ENCODE results near the gene FOXP1. TPM values are rescaled to one million over a fixed set of nuclear protein-coding genes. Genes with fewer than 3 reads are reported as not detected.

The FOXP1 gene
- total RNA-seq, 4 donors from 2014 or later, result 13.2 to 46.6 (median 29.2) TPM

- Histone ChIP-seq H3K4me3 (no peak overlapping the region), H3K27me3 (no peaks in the 10 kb centered on the region), H3K4me1 (peaks cover 17 to 23% of the 10 kb centered on the region in 2 donors), H3K27ac (peak overlapping the region in 3 of 4 donors; percentile 27 to 68 (median 53)), H3K9me3 (no peaks in the 10 kb centered on the region), H3K36me3 (no peaks in the 10 kb centered on the region)
- in situ Hi-C loops (cut with MboI; ENCODE audit: low sequenced_read_pairs in 4 of 4) (no loop called here), intact Hi-C loops (cut with DNase I; ENCODE audit: low total_unique reads) (loop anchor here (5.0 kb wide), 1 partner anchor 39 kb away; the partner anchor contains the start of gene FOXP1)
- DNase-seq (peak in 1 of 2 donors; percentile 37), ATAC-seq (peak in 1 of 2 donors; percentile 31)
- TF ChIP-seq CTCF (IDR thresholded peaks at IDR 0.05 in 4 of 5, conservative IDR thresholded peaks at IDR 0.05 in 1 of 5), result no peak
- no peak for TF ChIP-seq POLR2A (IDR thresholded peaks at IDR 0.05)
Observed at GRCh38 chr3:71543371-71544016, 40.0 kb downstream of the FOXP1 start.

- TF ChIP-seq POLR2A (IDR thresholded peaks at IDR 0.05), result no peak
- TF ChIP-seq CTCF (IDR thresholded peaks at IDR 0.05 in 4 of 5, conservative IDR thresholded peaks at IDR 0.05 in 1 of 5), result no peak
- H3K36me3 ChIP-seq, result no peaks in the 10 kb centered on the region
- in situ Hi-C loops (cut with MboI; ENCODE audit: low sequenced_read_pairs in 4 of 4), result no loop called here
- no peaks in the 10 kb centered on the region for H3K27me3 ChIP-seq
- intact Hi-C loops (cut with DNase I; ENCODE audit: low total_unique reads), result loop anchor here (5.0 kb wide), 1 partner anchor 40 kb away; the partner anchor contains the start of gene FOXP1
- peak overlapping the region in 3 of 4 donors; percentile 6 to 42 (median 28) for H3K4me3 ChIP-seq
- peak overlapping the region; percentile 39 to 68 (median 60) for H3K27ac ChIP-seq
- no peaks in the 10 kb centered on the region for H3K9me3 ChIP-seq
- DNase-seq (peak; percentile 69 to 84), ATAC-seq (peak; percentile 98 to 99)
- peaks cover 17 to 23% of the 10 kb centered on the region in 2 donors for H3K4me1 ChIP-seq
Observed at GRCh38 chr3:71542521-71543370, 40.8 kb downstream of the FOXP1 start.

- Histone ChIP-seq H3K4me3 (no peak overlapping the region), H3K9me3 (no peaks in the 10 kb centered on the region), H3K27me3 (no peaks in the 10 kb centered on the region), H3K4me1 (peaks cover 17 to 23% of the 10 kb centered on the region in 2 donors), H3K27ac (no peak overlapping the region), H3K36me3 (no peaks in the 10 kb centered on the region)
- DNase-seq (no peak), ATAC-seq (no peak)
- intact Hi-C loops (cut with DNase I; ENCODE audit: low total_unique reads) (loop anchor here (5.0 kb wide), 1 partner anchor 41 kb away; the partner anchor contains the start of gene FOXP1), in situ Hi-C loops (cut with MboI; ENCODE audit: low sequenced_read_pairs in 4 of 4) (no loop called here)
- TF ChIP-seq CTCF (IDR thresholded peaks at IDR 0.05 in 4 of 5, conservative IDR thresholded peaks at IDR 0.05 in 1 of 5), result no peak
- no peak for TF ChIP-seq POLR2A (IDR thresholded peaks at IDR 0.05)
Observed at GRCh38 chr3:71541313-71541712, 42.2 kb downstream of the FOXP1 start.

GRCh38 chr3:71537211-71537611 lies 46.3 kb downstream of the FOXP1 start:
- ATAC-seq (no peak), DNase-seq (no peak)
- no peak overlapping the region for H3K4me3 ChIP-seq

More at GRCh38 chr3:71537211-71537611, 46.3 kb downstream of the FOXP1 start:
- no peak overlapping the region for H3K27ac ChIP-seq
- no peaks in the 10 kb centered on the region for H3K36me3 ChIP-seq
- peaks cover 5 to 9% of the 10 kb centered on the region in 2 donors for H3K4me1 ChIP-seq
- in situ Hi-C loops (cut with MboI; ENCODE audit: low sequenced_read_pairs in 4 of 4), result no loop called here
- no peaks in the 10 kb centered on the region for H3K27me3 ChIP-seq
- H3K9me3 ChIP-seq, result no peaks in the 10 kb centered on the region
- intact Hi-C loops (cut with DNase I; ENCODE audit: low total_unique reads), result no loop called here
- TF ChIP-seq CTCF (IDR thresholded peaks at IDR 0.05 in 4 of 5, conservative IDR thresholded peaks at IDR 0.05 in 1 of 5), result no peak
- no peak for TF ChIP-seq POLR2A (IDR thresholded peaks at IDR 0.05)
